Nephron progenitor cell (in vitro differentiated cells): Measurements from ENCODE around the gene ZNF561.
"Not testable (repeated sequence)": the region's sequence is repeated elsewhere in the genome, so short reads cannot be mapped to it uniquely, and the experiment has no call there.

Experiments
- DNase-seq: peaks from one replicate; pipeline ENCODE4 v3.0.0; 2021
- H3K27ac Mint-ChIP-seq: 2 replicates; pipeline ENCODE4 v1.8.0; 2021; ENCODE audit warnings: mild to moderate bottlenecking, moderate library complexity, mixed read lengths
- H3K27me3 Mint-ChIP-seq: 2 replicates; pipeline ENCODE4 v1.8.0; 2021; ENCODE audit warnings: mild to moderate bottlenecking, low read depth, mixed read lengths; ENCODE audit not compliant: poor library complexity
- H3K36me3 Mint-ChIP-seq: 2 replicates; pipeline ENCODE4 v1.8.0; 2021; ENCODE audit warnings: low read depth, mixed read lengths
- H3K4me1 Mint-ChIP-seq: 2 replicates; pipeline ENCODE4 v1.8.0; 2021; ENCODE audit warnings: mixed read lengths
- H3K4me3 Mint-ChIP-seq: 2 replicates; pipeline ENCODE4 v1.8.0; 2021; ENCODE audit warnings: mild to moderate bottlenecking, moderate library complexity, mixed read lengths
- H3K9me3 Mint-ChIP-seq: 2 replicates; pipeline ENCODE4 v1.8.0; 2021; ENCODE audit warnings: mild to moderate bottlenecking, moderate library complexity, mixed read lengths
- TF ChIP-seq, protein P1 (sequence below): fragments of 200-600 bp; sonication (generic); IDR thresholded peaks from 2 replicates; pipeline ENCODE4 v1.5.0; 2021; ENCODE audit warnings: antibody characterized with exemption

The ZNF561 gene

DNA sequence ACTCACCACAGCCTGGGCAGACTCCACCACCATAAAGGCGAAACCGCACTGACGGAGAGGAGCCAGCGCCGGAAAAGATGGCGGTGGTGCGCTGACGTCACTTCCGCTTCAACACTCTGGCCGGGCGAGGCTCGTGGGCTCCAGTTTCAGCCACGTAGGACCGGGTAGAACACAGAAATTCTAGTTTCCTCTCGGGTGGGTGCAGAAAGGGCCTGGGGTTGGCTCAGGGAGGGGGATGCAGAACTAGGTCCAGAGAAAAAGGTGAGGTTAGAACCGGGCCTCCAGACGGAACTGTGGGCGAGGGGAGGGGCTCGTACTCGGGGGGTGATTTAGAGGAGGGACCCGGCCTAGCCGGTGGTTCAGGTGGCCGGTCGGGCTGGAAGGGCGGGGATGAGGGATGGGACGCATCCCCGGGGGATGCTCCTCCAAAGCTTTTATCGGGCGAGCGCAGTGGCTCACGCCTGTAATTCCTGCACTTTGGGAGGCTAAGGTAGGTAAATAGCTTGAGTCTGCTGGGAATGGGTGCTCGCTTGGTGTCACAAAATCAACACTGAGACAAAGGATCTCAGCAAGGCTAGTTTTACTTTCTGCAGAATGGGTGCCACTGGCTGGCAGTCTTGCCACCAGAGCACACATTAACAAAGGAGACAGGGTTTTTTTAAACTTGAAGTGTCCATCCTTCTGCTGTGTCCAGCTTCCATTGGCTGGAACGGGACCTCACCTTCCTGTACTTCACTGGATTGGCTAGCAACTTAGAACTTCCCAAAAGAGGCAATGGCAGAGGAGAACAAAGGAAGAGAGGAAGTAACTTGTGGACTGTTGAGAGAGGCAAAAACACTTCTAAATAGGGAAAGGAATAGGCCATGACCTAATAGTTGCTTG lies at the start of gene ZNF561:
ZNF561 (minus strand) TSS at position 77 of the 882 bp plus-strand sequence. CDS start 1,776 bp downstream, outside the sequence.
- H3K27ac Mint-ChIP-seq, result peak within 1 kb of the TSS; percentile 100
- peaks cover 2% of the 10 kb centered on the region for H3K27me3 Mint-ChIP-seq
- peaks cover 35% of the 10 kb centered on the region for H3K4me1 Mint-ChIP-seq
- peak within 1 kb of the TSS; percentile 100 for H3K4me3 Mint-ChIP-seq
- DNase-seq, result peak; percentile 89
- peaks cover 8% of the 10 kb centered on the region for H3K9me3 Mint-ChIP-seq
- H3K36me3 Mint-ChIP-seq, result peaks cover 43% of the 10 kb centered on the region
- TF ChIP-seq, protein P1, sequence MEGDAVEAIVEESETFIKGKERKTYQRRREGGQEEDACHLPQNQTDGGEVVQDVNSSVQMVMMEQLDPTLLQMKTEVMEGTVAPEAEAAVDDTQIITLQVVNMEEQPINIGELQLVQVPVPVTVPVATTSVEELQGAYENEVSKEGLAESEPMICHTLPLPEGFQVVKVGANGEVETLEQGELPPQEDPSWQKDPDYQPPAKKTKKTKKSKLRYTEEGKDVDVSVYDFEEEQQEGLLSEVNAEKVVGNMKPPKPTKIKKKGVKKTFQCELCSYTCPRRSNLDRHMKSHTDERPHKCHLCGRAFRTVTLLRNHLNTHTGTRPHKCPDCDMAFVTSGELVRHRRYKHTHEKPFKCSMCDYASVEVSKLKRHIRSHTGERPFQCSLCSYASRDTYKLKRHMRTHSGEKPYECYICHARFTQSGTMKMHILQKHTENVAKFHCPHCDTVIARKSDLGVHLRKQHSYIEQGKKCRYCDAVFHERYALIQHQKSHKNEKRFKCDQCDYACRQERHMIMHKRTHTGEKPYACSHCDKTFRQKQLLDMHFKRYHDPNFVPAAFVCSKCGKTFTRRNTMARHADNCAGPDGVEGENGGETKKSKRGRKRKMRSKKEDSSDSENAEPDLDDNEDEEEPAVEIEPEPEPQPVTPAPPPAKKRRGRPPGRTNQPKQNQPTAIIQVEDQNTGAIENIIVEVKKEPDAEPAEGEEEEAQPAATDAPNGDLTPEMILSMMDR, result no peak

DNA sequence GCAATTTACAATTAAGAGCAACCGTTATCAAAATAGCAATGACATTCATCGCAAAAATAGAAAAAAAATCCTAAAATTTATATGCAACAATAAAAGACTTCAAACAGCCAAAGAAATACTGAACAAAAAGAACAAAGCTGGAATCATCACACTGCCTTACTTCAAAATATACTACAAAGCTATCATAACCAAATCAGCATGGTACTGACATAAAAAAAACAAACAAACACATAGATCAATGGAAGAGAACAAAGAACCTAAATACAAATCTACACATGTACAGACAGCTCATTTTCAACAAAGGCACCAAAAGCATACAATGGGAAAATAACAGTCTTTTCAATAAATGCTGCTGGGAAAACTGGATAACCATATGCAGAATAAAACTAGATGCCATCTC lies 47.5 kb upstream of the ZNF561 start:
- TF ChIP-seq, protein P1, result no peak
- no peaks in the 10 kb centered on the region for H3K27me3 Mint-ChIP-seq
- peaks cover 95% of the 10 kb centered on the region for H3K9me3 Mint-ChIP-seq
- no peak overlapping the region for H3K4me3 Mint-ChIP-seq
- peaks cover 95% of the 10 kb centered on the region for H3K36me3 Mint-ChIP-seq
- no peak overlapping the region for H3K27ac Mint-ChIP-seq
- DNase-seq, result no peak
- no peaks in the 10 kb centered on the region for H3K4me1 Mint-ChIP-seq

DNA sequence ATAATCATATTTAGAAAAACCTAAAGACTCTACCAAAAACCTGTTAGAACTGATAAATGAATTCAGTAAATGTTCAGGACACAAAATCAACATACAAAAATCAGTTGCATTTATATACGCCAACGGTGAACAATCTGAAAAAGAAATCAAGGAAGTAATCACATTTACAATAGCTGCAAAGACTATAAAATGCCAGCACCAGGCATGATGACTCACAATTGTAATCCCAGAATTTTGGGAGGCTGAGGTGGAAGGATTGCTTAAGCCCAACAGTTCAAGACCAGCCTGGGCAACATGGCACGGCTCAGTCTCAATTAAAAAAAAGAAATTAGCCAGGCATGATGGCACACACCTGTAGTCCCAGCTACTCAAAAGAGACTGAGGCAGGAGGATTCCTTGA lies 46.9 kb upstream of the ZNF561 start:
- Mint-ChIP-seq H3K4me1 (no peaks in the 10 kb centered on the region), H3K9me3 (peaks cover 95% of the 10 kb centered on the region), H3K27me3 (no peaks in the 10 kb centered on the region), H3K4me3 (no peak overlapping the region), H3K36me3 (peaks cover 92% of the 10 kb centered on the region), H3K27ac (no peak overlapping the region)
- DNase-seq, result no peak
- TF ChIP-seq, protein P1, result no peak

DNA sequence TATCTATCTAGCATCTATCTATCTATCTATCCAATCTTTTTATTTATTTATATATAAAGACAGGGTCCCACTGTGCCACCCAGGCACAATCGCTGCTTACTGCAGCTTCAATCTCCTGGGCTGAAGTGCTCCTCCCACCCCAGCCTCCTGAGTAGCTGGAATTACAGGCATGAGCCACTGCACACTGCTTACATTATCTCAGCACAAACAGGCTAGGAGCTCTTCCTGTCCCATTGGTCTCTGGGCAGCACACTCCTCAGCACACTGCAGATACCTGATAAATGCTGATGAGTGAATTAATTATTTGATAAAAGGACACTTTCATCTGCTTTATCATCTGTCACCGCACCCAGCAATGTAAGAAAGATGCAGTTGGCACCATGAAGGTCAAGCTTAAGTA lies 37.7 kb upstream of the ZNF561 start:
- H3K36me3 Mint-ChIP-seq, result peaks cover 61% of the 10 kb centered on the region

DNA sequence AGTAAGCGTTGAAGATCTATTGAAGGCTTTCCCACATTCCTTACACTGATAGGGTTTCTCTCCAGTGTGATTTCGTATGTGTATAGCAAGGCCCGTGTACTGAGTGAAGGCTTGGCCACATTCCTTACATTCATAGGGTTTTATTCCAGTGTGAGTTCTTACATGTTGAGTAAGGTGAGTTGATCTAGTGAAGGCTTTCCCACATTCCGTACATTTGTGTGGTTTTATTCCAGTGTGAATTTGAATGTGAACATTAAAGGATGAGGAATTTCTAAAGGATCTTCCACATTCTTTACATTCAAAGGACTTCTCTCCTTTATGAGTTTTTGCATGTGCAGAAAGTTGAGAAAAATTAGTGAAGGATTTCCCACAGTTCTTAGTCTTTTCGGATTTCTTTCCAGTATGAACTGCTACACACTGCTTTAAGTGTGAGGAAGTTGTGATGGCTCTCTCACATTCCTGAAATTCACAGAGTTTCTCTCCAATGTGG lies 32.1 kb upstream of the ZNF561 start:
- H3K27ac Mint-ChIP-seq, H3K27me3 Mint-ChIP-seq, H3K4me1 Mint-ChIP-seq, DNase-seq, H3K4me3 Mint-ChIP-seq: not testable (repeated sequence)
- Mint-ChIP-seq H3K36me3 (peaks cover 96% of the 10 kb centered on the region), H3K9me3 (peaks cover 82% of the 10 kb centered on the region)

More for the DNA sequence above, 37.7 kb upstream of the ZNF561 start:
- Mint-ChIP-seq H3K4me3 (no peak overlapping the region), H3K9me3 (peaks cover 49% of the 10 kb centered on the region), H3K27me3 (peaks cover 5% of the 10 kb centered on the region), H3K4me1 (no peaks in the 10 kb centered on the region), H3K27ac (no peak overlapping the region)
- no peak for DNase-seq
- TF ChIP-seq, protein P1, result no peak

DNA sequence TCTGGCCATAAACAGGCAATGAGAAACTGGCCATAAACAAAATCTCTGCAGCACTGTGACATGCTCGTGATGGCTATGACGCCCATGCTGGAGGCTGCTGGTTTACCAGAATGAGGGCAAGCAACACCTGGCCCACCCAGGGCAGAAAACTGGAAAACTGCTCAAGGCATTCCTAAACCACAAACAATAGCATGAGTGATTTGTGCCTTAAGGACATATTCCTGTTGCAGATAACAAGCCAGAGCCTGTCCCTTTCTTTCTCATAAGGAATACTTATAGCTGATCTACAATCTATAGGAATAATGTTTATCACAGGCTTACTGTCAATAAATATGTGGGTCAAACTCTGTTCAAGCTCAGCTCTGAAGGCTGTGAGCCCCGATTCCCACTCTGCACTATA lies 30.4 kb upstream of the ZNF561 start:
- H3K36me3 Mint-ChIP-seq, result peaks cover 97% of the 10 kb centered on the region
- not testable (repeated sequence) for H3K4me3 Mint-ChIP-seq

More for the DNA sequence above, 30.4 kb upstream of the ZNF561 start:
- not testable (repeated sequence) for DNase-seq, H3K27ac Mint-ChIP-seq, H3K27me3 Mint-ChIP-seq, H3K4me1 Mint-ChIP-seq
- peaks cover 76% of the 10 kb centered on the region for H3K9me3 Mint-ChIP-seq
